ENCODE measurements around the gene MAG.

Gene MAG

GRCh38 chr19:35342430-35342829 lies 50.5 kb downstream of the MAG start:
- Histone ChIP-seq H3K4me3 (ENCODE audit: low read length in 2 of 2) (no peak overlapping the region), H3K27me3 (ENCODE audit: control insufficient read depth in 2 of 2, insufficient read depth in 2 of 2, low read length in 2 of 2) (peaks cover 0 to 5% of the 10 kb centered on the region in 2 donors), H3K36me3 (ENCODE audit: control insufficient read depth in 2 of 2, insufficient read depth in 2 of 2, low read length in 2 of 2) (no peaks in the 10 kb centered on the region), H3K4me1 (ENCODE audit: control insufficient read depth in 2 of 2, insufficient read depth in 2 of 2, low read length in 2 of 2) (no peaks in the 10 kb centered on the region), H3K27ac (ENCODE audit: low read depth in 2 of 2, low read length in 2 of 2) (no peak overlapping the region), H3K9me3 (ENCODE audit: control insufficient read depth in 2 of 2, low read length in 2 of 2) (no peaks in the 10 kb centered on the region), H3K9ac (ENCODE audit: low read depth in 1 of 2, low read length in 2 of 2) (no peak overlapping the region)

- Histone ChIP-seq H3K36me3 (ENCODE audit: control insufficient read depth in 2 of 2, insufficient read depth in 2 of 2, low read length in 2 of 2) (no peaks in the 10 kb centered on the region), H3K27ac (ENCODE audit: low read depth in 2 of 2, low read length in 2 of 2) (no peak overlapping the region), H3K9me3 (ENCODE audit: control insufficient read depth in 2 of 2, low read length in 2 of 2) (no peaks in the 10 kb centered on the region), H3K27me3 (ENCODE audit: control insufficient read depth in 2 of 2, insufficient read depth in 2 of 2, low read length in 2 of 2) (peaks cover 0 to 7% of the 10 kb centered on the region in 2 donors), H3K4me3 (ENCODE audit: low read length in 2 of 2) (no peak overlapping the region), H3K4me1 (ENCODE audit: control insufficient read depth in 2 of 2, insufficient read depth in 2 of 2, low read length in 2 of 2) (peaks cover 0 to 2% of the 10 kb centered on the region in 2 donors), H3K9ac (ENCODE audit: low read depth in 1 of 2, low read length in 2 of 2) (no peak overlapping the region)
Observed at GRCh38 chr19:35344511-35345031, 52.6 kb downstream of the MAG start.

DNA sequence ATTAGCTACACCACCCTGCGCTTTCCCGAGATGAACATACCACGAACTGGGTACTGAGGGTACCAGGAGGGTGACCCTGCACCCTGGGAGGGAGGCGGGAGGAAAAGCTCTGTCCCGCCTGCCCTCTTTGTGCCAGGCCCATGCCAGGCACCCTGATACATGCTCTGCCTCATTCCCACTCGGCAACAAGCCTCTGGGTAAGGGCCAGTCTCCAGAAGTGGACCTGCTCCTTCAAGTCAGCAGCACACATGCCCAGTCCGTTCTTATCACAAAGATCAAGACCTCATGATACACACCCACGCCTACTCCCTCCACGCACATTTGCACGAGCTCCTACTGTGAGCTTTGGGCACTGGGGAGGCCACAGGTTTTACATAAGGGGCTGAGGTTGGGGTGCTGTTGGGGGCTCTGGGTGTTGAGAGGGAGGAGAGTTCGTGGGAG lies 53.7 kb downstream of the MAG start:
- no peaks in the 10 kb centered on the region for H3K36me3 ChIP-seq (ENCODE audit: control insufficient read depth in 2 of 2, insufficient read depth in 2 of 2, low read length in 2 of 2)
- no peak overlapping the region for H3K27ac ChIP-seq (ENCODE audit: low read depth in 2 of 2, low read length in 2 of 2)
- no peak overlapping the region for H3K4me3 ChIP-seq (ENCODE audit: low read length in 2 of 2)
- H3K4me1 ChIP-seq (ENCODE audit: control insufficient read depth in 2 of 2, insufficient read depth in 2 of 2, low read length in 2 of 2), result peaks cover 0 to 2% of the 10 kb centered on the region in 2 donors
- H3K9me3 ChIP-seq (ENCODE audit: control insufficient read depth in 2 of 2, low read length in 2 of 2), result no peaks in the 10 kb centered on the region
- H3K27me3 ChIP-seq (ENCODE audit: control insufficient read depth in 2 of 2, insufficient read depth in 2 of 2, low read length in 2 of 2), result peaks cover 0 to 5% of the 10 kb centered on the region in 2 donors
- H3K9ac ChIP-seq (ENCODE audit: low read depth in 1 of 2, low read length in 2 of 2), result no peak overlapping the region

DNA sequence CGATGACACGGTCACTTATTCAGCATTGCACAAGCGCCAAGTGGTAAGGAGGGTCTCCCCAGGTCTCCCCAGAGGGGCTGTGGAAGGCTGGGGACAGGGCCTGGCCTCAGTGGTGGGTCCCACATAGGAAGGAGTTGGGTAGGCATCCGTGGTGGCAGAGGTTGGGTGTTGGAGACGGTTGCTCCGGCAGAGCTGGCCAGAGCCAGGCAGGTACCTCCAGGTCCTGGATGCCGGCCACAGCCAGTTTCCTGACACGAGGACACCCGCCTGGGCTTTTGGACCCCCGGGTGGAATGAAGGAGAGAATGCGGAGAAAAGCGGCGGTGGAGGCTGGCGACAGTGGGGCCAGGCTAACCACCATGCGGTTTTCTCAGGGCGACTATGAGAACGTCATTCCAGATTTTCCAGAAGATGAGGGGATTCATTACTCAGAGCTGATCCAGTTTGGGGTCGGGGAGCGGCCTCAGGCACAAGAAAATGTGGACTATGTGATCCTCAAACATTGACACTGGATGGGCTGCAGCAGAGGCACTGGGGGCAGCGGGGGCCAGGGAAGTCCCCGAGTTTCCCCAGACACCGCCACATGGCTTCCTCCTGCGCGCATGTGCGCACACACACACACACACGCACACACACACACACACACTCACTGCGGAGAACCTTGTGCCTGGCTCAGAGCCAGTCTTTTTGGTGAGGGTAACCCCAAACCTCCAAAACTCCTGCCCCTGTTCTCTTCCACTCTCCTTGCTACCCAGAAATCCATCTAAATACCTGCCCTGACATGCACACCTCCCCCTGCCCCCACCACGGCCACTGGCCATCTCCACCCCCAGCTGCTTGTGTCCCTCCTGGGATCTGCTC lies 54.5 kb downstream of the MAG start:
- Histone ChIP-seq H3K36me3 (ENCODE audit: control insufficient read depth in 2 of 2, insufficient read depth in 2 of 2, low read length in 2 of 2) (no peaks in the 10 kb centered on the region), H3K9ac (ENCODE audit: low read depth in 1 of 2, low read length in 2 of 2) (no peak overlapping the region), H3K4me3 (ENCODE audit: low read length in 2 of 2) (no peak overlapping the region), H3K4me1 (ENCODE audit: control insufficient read depth in 2 of 2, insufficient read depth in 2 of 2, low read length in 2 of 2) (peaks cover 0 to 2% of the 10 kb centered on the region in 2 donors), H3K27me3 (ENCODE audit: control insufficient read depth in 2 of 2, insufficient read depth in 2 of 2, low read length in 2 of 2) (peaks cover 0 to 4% of the 10 kb centered on the region in 2 donors), H3K27ac (ENCODE audit: low read depth in 2 of 2, low read length in 2 of 2) (peak overlapping the region in 1 of 2 donors; percentile 43), H3K9me3 (ENCODE audit: control insufficient read depth in 2 of 2, low read length in 2 of 2) (no peaks in the 10 kb centered on the region)

GRCh38 chr19:35347171-35347929 lies 55.4 kb downstream of the MAG start, which contains the start of gene FFAR1:
TSS of gene FFAR1 (plus strand) at chr19:35347902. CDS start at chr19:35351552, 3,650 bp downstream.
- Histone ChIP-seq H3K4me1 (ENCODE audit: control insufficient read depth in 2 of 2, insufficient read depth in 2 of 2, low read length in 2 of 2) (peaks cover 0 to 2% of the 10 kb centered on the region in 2 donors), H3K9me3 (ENCODE audit: control insufficient read depth in 2 of 2, low read length in 2 of 2) (no peaks in the 10 kb centered on the region), H3K27ac (ENCODE audit: low read depth in 2 of 2, low read length in 2 of 2) (peak within 1 kb of the TSS in 1 of 2 donors; percentile 43), H3K27me3 (ENCODE audit: control insufficient read depth in 2 of 2, insufficient read depth in 2 of 2, low read length in 2 of 2) (peaks cover 0 to 4% of the 10 kb centered on the region in 2 donors), H3K4me3 (ENCODE audit: low read length in 2 of 2) (no peak within 1 kb of the TSS), H3K36me3 (ENCODE audit: control insufficient read depth in 2 of 2, insufficient read depth in 2 of 2, low read length in 2 of 2) (no peaks in the 10 kb centered on the region), H3K9ac (ENCODE audit: low read depth in 1 of 2, low read length in 2 of 2) (no peak within 1 kb of the TSS)

GRCh38 chr19:35347930-35348298 lies 56.0 kb downstream of the MAG start:
- Histone ChIP-seq H3K27me3 (ENCODE audit: control insufficient read depth in 2 of 2, insufficient read depth in 2 of 2, low read length in 2 of 2) (peaks cover 0 to 4% of the 10 kb centered on the region in 2 donors), H3K9me3 (ENCODE audit: control insufficient read depth in 2 of 2, low read length in 2 of 2) (no peaks in the 10 kb centered on the region), H3K36me3 (ENCODE audit: control insufficient read depth in 2 of 2, insufficient read depth in 2 of 2, low read length in 2 of 2) (no peaks in the 10 kb centered on the region), H3K9ac (ENCODE audit: low read depth in 1 of 2, low read length in 2 of 2) (no peak overlapping the region), H3K4me3 (ENCODE audit: low read length in 2 of 2) (no peak overlapping the region), H3K27ac (ENCODE audit: low read depth in 2 of 2, low read length in 2 of 2) (no peak overlapping the region), H3K4me1 (ENCODE audit: control insufficient read depth in 2 of 2, insufficient read depth in 2 of 2, low read length in 2 of 2) (peaks cover 0 to 2% of the 10 kb centered on the region in 2 donors)

GRCh38 chr19:35348911-35349611 lies 57.1 kb downstream of the MAG start:
- Histone ChIP-seq H3K4me1 (ENCODE audit: control insufficient read depth in 2 of 2, insufficient read depth in 2 of 2, low read length in 2 of 2) (peaks cover 0 to 2% of the 10 kb centered on the region in 2 donors), H3K27me3 (ENCODE audit: control insufficient read depth in 2 of 2, insufficient read depth in 2 of 2, low read length in 2 of 2) (peaks cover 0 to 4% of the 10 kb centered on the region in 2 donors), H3K4me3 (ENCODE audit: low read length in 2 of 2) (no peak overlapping the region), H3K9ac (ENCODE audit: low read depth in 1 of 2, low read length in 2 of 2) (no peak overlapping the region), H3K9me3 (ENCODE audit: control insufficient read depth in 2 of 2, low read length in 2 of 2) (no peaks in the 10 kb centered on the region), H3K36me3 (ENCODE audit: control insufficient read depth in 2 of 2, insufficient read depth in 2 of 2, low read length in 2 of 2) (no peaks in the 10 kb centered on the region), H3K27ac (ENCODE audit: low read depth in 2 of 2, low read length in 2 of 2) (no peak overlapping the region)

DNA sequence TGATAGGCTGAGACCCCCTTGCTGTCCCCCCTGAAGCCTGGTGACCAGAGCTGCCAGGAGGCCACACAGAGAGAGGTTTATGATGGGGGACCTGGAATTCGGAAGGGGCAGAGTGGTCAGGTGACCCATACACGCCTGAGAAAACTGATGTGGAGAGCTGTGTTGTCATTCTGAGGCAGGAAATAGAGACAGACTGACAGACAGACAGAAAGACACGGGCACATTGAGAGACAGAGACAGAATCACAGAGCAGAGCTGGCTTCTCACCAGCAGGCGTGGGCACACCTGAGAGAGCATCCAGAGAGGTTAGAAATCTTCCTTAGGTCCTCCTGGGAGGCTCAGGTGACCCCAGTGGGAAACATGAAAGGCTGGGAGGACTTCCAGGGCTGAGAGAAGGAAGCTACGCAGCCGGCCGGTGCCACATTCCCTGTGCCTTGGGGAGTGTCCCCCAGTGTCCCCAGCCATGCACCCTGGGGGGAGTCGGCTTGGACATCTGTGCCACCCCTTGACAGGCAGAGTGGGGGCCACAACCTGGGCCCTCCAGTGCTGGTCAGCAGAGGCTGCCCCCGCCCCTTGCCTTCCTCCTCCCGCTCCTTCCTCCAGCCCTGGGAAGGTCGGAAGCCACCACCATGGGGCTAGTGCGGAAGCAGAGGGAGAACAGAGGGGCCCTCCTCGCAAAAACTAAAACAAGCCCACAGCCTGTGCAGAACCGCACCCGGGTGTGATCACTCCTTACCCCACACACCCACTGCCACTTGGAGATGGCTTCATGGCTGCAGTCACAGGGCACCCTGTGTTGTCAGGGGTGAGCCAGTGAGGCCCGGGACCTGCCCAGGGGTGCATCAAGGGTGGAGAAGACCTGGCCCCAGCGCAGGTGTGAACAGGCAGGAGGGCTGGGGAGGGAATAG lies 57.9 kb downstream of the MAG start:
- Histone ChIP-seq H3K27me3 (ENCODE audit: control insufficient read depth in 2 of 2, insufficient read depth in 2 of 2, low read length in 2 of 2) (peaks cover 0 to 2% of the 10 kb centered on the region in 2 donors), H3K4me1 (ENCODE audit: control insufficient read depth in 2 of 2, insufficient read depth in 2 of 2, low read length in 2 of 2) (peaks cover 0 to 2% of the 10 kb centered on the region in 2 donors), H3K9me3 (ENCODE audit: control insufficient read depth in 2 of 2, low read length in 2 of 2) (no peaks in the 10 kb centered on the region), H3K9ac (ENCODE audit: low read depth in 1 of 2, low read length in 2 of 2) (no peak overlapping the region), H3K27ac (ENCODE audit: low read depth in 2 of 2, low read length in 2 of 2) (no peak overlapping the region), H3K36me3 (ENCODE audit: control insufficient read depth in 2 of 2, insufficient read depth in 2 of 2, low read length in 2 of 2) (no peaks in the 10 kb centered on the region), H3K4me3 (ENCODE audit: low read length in 2 of 2) (no peak overlapping the region)

DNA sequence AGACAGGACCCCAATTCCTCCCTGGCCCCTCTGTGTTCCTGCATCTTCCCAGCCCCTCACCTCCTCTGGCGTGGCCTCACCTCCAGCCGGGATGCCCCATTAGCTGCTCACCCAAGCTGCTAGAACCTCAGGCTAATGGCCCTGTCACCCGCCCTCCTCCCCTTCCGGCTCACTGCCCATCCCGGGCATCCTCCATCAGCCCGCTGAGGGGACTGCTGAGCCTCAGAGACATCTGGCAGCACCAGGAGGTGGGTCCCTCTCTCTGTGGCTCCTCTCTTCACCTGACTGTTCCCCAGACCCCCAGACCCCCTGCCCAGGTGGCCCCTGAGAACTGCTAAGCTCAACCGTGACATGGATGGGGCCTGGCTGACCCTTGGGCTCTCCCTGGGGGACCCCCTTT lies 58.6 kb downstream of the MAG start:
- peaks cover 0 to 2% of the 10 kb centered on the region in 2 donors for H3K4me1 ChIP-seq (ENCODE audit: control insufficient read depth in 2 of 2, insufficient read depth in 2 of 2, low read length in 2 of 2)
- H3K9me3 ChIP-seq (ENCODE audit: control insufficient read depth in 2 of 2, low read length in 2 of 2), result no peaks in the 10 kb centered on the region
- H3K4me3 ChIP-seq (ENCODE audit: low read length in 2 of 2), result no peak overlapping the region
- H3K27me3 ChIP-seq (ENCODE audit: control insufficient read depth in 2 of 2, insufficient read depth in 2 of 2, low read length in 2 of 2), result peaks cover 0 to 2% of the 10 kb centered on the region in 2 donors
- H3K36me3 ChIP-seq (ENCODE audit: control insufficient read depth in 2 of 2, insufficient read depth in 2 of 2, low read length in 2 of 2), result no peaks in the 10 kb centered on the region
- no peak overlapping the region for H3K27ac ChIP-seq (ENCODE audit: low read depth in 2 of 2, low read length in 2 of 2)
- H3K9ac ChIP-seq (ENCODE audit: low read depth in 1 of 2, low read length in 2 of 2), result no peak overlapping the region
